ENCODE data around the gene SMIM35.

- TF ChIP-seq CTCF (IDR thresholded peaks at IDR 0.05) (no peak), POLR2A (IDR thresholded peaks at IDR 0.05) (no peak)
These were observed 70.7 kb downstream of the SMIM35 start for GRCh38 chr11:118016104-118016503.
